Transverse colon (tissue), 4 donors: ENCODE results near the gene FOXP1.

Experiments
- CTCF ChIP-seq, 5 experiments: fragments of 200-600 bp in 3 of 5; fragments of 450-650 bp in 2 of 5; sonication (generic) in 3 of 5; IDR thresholded peaks; 1 replicate in 2 of 5; 2 replicates in 3 of 5; pipeline ENCODE4 v1.5.1; 2016 to 2017; ENCODE audit warnings: antibody characterized with exemption in 5 of 5, inconsistent platforms in 3 of 5, mild to moderate bottlenecking in 2 of 5, moderate library complexity in 1 of 5
- POLR2A ChIP-seq: fragments of 450-650 bp; IDR thresholded peaks from one replicate; pipeline ENCODE4 v1.6.1; 2016; ENCODE audit warnings: antibody characterized with exemption, mild to moderate bottlenecking, moderate library complexity
- POLR2AphosphoS5 ChIP-seq, 3 donors: sonication (generic); formaldehyde crosslinking; IDR thresholded peaks; one replicate each; pipeline ENCODE4 v1.6.1; 2016; ENCODE audit warnings: antibody characterized with exemption in 3 of 3

GRCh38 chr3:71537211-71537611 is 46.3 kb downstream of the FOXP1 start:
- TF ChIP-seq CTCF (IDR thresholded peaks at IDR 0.05) = no peak
- peak in 1 of 3 donors; percentile 41 for TF ChIP-seq POLR2AphosphoS5 (IDR thresholded peaks at IDR 0.05)
- no peak for TF ChIP-seq POLR2A
